Naive thymus-derived CD4-positive, alpha-beta T cell (primary cell): Measurements from ENCODE around the gene CABP4. TPM values are rescaled to one million over a fixed set of nuclear protein-coding genes. Genes with fewer than 3 reads are reported as not detected.

Experiments
- ATAC-seq: fragments of 150-1000 bp; cut with Tn5 transposase; 2 replicates; pipeline ENCODE4 v1.10.0; 2021; ENCODE audit warnings: mild to moderate bottlenecking, moderate library complexity
- CTCF ChIA-PET: fragments of 350-600 bp; sonication (Branson Sonifier 250); formaldehyde crosslinking; loops from one replicate; lab custom pipeline; 2021; ENCODE audit warnings: antibody characterized with exemption; lab: Charles Lee
- POLR2A ChIA-PET: fragments of 350-600 bp; sonication (Branson Sonifier 250); formaldehyde crosslinking; loops from one replicate; lab custom pipeline; 2021; ENCODE audit warnings: antibody characterized with exemption, inconsistent platforms; lab: Charles Lee
- DNase-seq, 9 donors: peaks; one replicate each; pipeline versions ENCODE4 v3.0.0 to v3.0.0-alpha.2; 2020 to 2022; ENCODE audit warnings: mixed read lengths in 1 of 9
- H3K27ac ChIP-seq: one replicate; pipeline ENCODE4 v1.7.0; 2013; ENCODE audit warnings: mild to moderate bottlenecking, low read depth, low read length, moderate library complexity
- H3K27me3 ChIP-seq, 2 donors: one replicate each; pipeline ENCODE4 v1.7.0; 2013; ENCODE audit warnings: low read length in 2 of 2, mild to moderate bottlenecking in 2 of 2, moderate library complexity in 2 of 2; ENCODE audit not compliant: control insufficient read depth in 2 of 2, insufficient read depth in 2 of 2
- H3K36me3 ChIP-seq, 3 experiments: 1 replicate in 2 of 3; 2 replicates in 1 of 3; pipeline ENCODE4 v1.7.0; 2013; ENCODE audit warnings: low read length in 3 of 3, mild to moderate bottlenecking in 3 of 3, moderate library complexity in 1 of 3; ENCODE audit not compliant: insufficient read depth in 3 of 3, control insufficient read depth in 2 of 3
- H3K4me1 ChIP-seq, 2 donors: one replicate each; pipeline ENCODE4 v1.7.0; 2013; ENCODE audit warnings: low read length in 2 of 2, mild to moderate bottlenecking in 2 of 2, moderate library complexity in 1 of 2; ENCODE audit not compliant: control insufficient read depth in 2 of 2, insufficient read depth in 2 of 2
- H3K4me3 ChIP-seq: 2 replicates; pipeline ENCODE4 v1.7.0; 2013; ENCODE audit warnings: mild to moderate bottlenecking, low read length
- H3K9me3 ChIP-seq, 3 experiments: 1 replicate in 2 of 3; 2 replicates in 1 of 3; pipeline ENCODE4 v1.7.0; 2013; ENCODE audit warnings: low read length in 3 of 3; ENCODE audit not compliant: control insufficient read depth in 2 of 3
- H3K27ac Mint-ChIP-seq, 9 donors: one replicate each; pipeline ENCODE4 v1.8.0; 2020 to 2022; ENCODE audit warnings: mixed read lengths in 9 of 9, mild to moderate bottlenecking in 8 of 9, moderate library complexity in 5 of 9, inconsistent platforms in 2 of 9
- H3K27me3 Mint-ChIP-seq, 5 donors: one replicate each; pipeline ENCODE4 v1.8.0; 2021 to 2022; ENCODE audit warnings: mixed read lengths in 5 of 5, mild to moderate bottlenecking in 1 of 5
- H3K36me3 Mint-ChIP-seq, 5 donors: one replicate each; pipeline ENCODE4 v1.8.0; 2020 to 2022; ENCODE audit warnings: mixed read lengths in 5 of 5, mild to moderate bottlenecking in 3 of 5, inconsistent platforms in 1 of 5
- H3K4me1 Mint-ChIP-seq, 7 donors: one replicate each; pipeline ENCODE4 v1.8.0; 2020 to 2022; ENCODE audit warnings: mixed read lengths in 7 of 7, mild to moderate bottlenecking in 3 of 7, inconsistent platforms in 1 of 7
- H3K4me3 Mint-ChIP-seq, 10 donors: one replicate each; pipeline ENCODE4 v1.8.0; 2020 to 2022; ENCODE audit warnings: mild to moderate bottlenecking in 10 of 10, mixed read lengths in 10 of 10, moderate library complexity in 6 of 10, inconsistent platforms in 2 of 10
- H3K9me3 Mint-ChIP-seq, 11 donors: one replicate each; pipeline ENCODE4 v1.8.0; 2020 to 2022; ENCODE audit warnings: mixed read lengths in 11 of 11, mild to moderate bottlenecking in 4 of 11, inconsistent platforms in 1 of 11, moderate library complexity in 1 of 11
- intact Hi-C, 2 donors: fragments of 100-400 bp; cut with micrococcal nuclease; formaldehyde crosslinking; loops; one replicate each; pipeline ENCODE4 v1.15.1; 2023
- polyA plus RNA-seq, 2 donors: library from polyadenylated mRNA; unstranded; fragments of 300-500 nt; fragmentation: Illumina TruSeq; gene quantifications; one replicate each; pipeline ENCODE4 v1.2.3, GENCODE V29; 2021
- total RNA-seq, 6 experiments: library from RNA in 5 of 6; stranded (reverse) in 5 of 6; gene quantifications; 1 replicate in 5 of 6; 2 replicates in 1 of 6; pipeline ENCODE4 v1.2.3 and lab custom pipeline; 2021 to 2026

CABP4 gene
- total and polyA plus RNA-seq, 7 experiments from 2014 or later: 1.2 to 17.1 (median 2.9) TPM

DNA sequence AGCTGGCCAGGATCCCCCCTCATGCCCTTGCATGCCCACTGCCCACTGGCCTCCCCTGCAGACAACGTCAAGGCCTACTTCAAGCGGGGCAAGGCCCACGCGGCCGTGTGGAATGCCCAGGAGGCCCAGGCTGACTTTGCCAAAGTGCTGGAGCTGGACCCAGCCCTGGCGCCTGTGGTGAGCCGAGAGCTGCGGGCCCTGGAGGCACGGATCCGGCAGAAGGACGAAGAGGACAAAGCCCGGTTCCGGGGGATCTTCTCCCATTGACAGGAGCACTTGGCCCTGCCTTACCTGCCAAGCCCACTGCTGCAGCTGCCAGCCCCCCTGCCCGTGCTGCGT, 35.5 kb downstream of the CABP4 start:
- peak overlapping the region in 2 of 9 donors; percentile 81 to 82 for H3K27ac Mint-ChIP-seq
- H3K9me3 Mint-ChIP-seq: peaks cover 0 to 2% (median 0%) of the 10 kb centered on the region in 11 donors
- Histone ChIP-seq H3K27ac (no peak overlapping the region), H3K9me3 (no peaks in the 10 kb centered on the region), H3K4me3 (no peak overlapping the region), H3K4me1 (peaks cover 19 to 20% of the 10 kb centered on the region in 2 donors), H3K36me3 (peaks cover 8 to 90% (median 28%) of the 10 kb centered on the region in 3 experiments), H3K27me3 (no peaks in the 10 kb centered on the region)
- ChIA-PET POLR2A (interaction anchor here (0.8 to 1.9 kb wide), 7 partner anchors 8 to 138 kb away, joined by 3 to 5 read pairs (median 3); partner anchors contain the start of genes AIP, POLD4 and TMEM134), CTCF (interaction anchor here (1.3 kb wide), 1 partner anchor 145 kb away, joined by 3 read pairs; no protein-coding TSS in a partner anchor)
- H3K36me3 Mint-ChIP-seq: peaks cover 10 to 34% (median 19%) of the 10 kb centered on the region in 5 donors
- intact Hi-C loops: no loop called here
- H3K27me3 Mint-ChIP-seq: no peaks in the 10 kb centered on the region
- ATAC-seq (no peak), DNase-seq (no peak)
- H3K4me3 Mint-ChIP-seq: no peak overlapping the region
- peaks cover 21 to 37% (median 31%) of the 10 kb centered on the region in 7 donors for H3K4me1 Mint-ChIP-seq

DNA sequence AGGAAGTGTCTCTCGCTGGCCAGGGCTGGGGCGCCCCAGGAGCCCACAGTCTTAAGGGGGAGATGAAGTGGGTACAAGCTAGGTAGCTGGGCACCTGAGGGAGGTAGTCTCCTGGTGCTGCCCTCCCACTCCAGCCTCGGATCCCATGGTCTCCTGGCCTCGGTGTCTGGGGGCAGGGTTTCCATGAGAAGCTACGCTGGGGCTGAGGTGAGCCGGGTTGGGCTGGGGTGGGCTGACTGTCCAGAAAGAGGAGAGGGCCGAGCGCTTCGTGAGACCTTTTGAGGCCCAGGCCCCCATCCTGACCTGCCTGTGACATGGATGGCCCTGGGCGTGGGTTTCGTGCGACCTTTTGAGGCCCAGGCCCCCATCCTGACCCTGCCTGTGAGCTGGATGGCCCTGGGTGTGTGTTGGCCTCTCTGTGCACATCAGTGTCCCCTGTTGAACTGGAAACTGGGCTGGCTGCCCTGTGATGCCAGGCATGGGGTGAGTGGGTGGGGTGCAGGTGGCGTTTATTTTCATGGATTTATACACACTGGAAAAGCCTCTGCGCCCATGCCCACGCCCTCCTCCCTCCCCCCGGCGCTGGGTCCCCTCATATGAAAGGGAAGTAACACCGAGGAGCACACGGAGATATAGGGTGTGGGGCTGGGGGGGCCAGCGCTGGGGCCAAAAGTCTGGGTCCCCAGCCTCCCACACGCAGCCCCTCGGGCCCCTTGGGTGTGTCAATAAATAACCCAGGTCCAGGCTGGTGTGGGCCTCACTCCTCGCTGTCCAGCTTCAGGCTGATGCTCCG, 36.3 kb downstream of the CABP4 start:
- Mint-ChIP-seq H3K36me3 (peaks cover 10 to 27% (median 15%) of the 10 kb centered on the region in 5 donors), H3K4me1 (peaks cover 15 to 29% (median 23%) of the 10 kb centered on the region in 7 donors)
- CTCF ChIA-PET: interaction anchor here (1.3 kb wide), 1 partner anchor 146 kb away, joined by 3 read pairs; no protein-coding TSS in a partner anchor

DNA sequence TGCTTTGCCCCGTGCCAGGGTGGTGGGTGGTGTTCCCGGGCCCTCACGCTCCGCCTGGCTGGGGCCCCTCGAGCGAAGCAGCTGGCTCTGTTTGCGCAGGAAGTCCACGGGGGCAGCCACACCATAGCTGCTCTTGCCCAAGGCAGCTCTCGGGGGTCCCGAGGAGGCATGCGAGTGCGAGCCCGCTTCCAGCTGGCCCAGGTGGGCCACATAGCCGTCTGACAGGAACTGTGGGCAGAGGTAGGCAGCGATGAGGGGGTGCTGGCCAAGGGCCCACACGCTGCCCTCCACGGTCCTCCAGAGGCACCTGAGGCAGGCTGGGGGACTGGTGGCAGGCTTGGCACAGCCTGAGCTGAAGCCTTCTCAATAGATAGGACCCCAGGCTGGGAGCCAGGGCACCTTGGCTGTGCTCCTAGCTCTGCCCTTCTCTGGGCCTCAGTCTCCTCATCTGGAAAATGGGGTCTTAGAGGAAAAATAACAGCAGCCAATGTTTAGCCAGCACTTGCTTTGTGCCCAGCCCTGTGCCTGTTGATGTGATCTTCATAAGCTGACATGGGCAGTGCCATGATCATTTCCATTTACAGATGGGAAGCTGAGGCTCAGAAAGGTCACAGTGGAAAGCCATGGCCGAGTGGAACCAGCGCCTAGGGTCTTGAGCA, 37.0 kb downstream of the CABP4 start:
- Mint-ChIP-seq H3K4me3 (no peak overlapping the region), H3K27me3 (no peaks in the 10 kb centered on the region), H3K9me3 (peaks cover 0 to 2% (median 0%) of the 10 kb centered on the region in 11 donors), H3K27ac (no peak overlapping the region), H3K4me1 (peaks cover 14 to 22% (median 19%) of the 10 kb centered on the region in 7 donors), H3K36me3 (peaks cover 10 to 24% (median 15%) of the 10 kb centered on the region in 5 donors)
- intact Hi-C loops: no loop called here
- ChIA-PET POLR2A (interaction anchor here (0.8 to 2.2 kb wide), 9 partner anchors 8 to 100 kb away, joined by 3 to 9 read pairs (median 4); partner anchors contain the start of genes AIP and RAD9A), CTCF (no interaction called here)
- no peak for DNase-seq
- peaks cover 4 to 5% of the 10 kb centered on the region in 2 donors for H3K4me1 ChIP-seq
- peak overlapping the region; percentile 21 for H3K27ac ChIP-seq
- peaks cover 8 to 95% (median 24%) of the 10 kb centered on the region in 3 experiments for H3K36me3 ChIP-seq
- H3K9me3 ChIP-seq: no peaks in the 10 kb centered on the region
- H3K4me3 ChIP-seq: no peak overlapping the region
- ATAC-seq: no peak
- no peaks in the 10 kb centered on the region for H3K27me3 ChIP-seq

More for the DNA sequence above, 36.3 kb downstream of the CABP4 start:
- intact Hi-C loops: no loop called here
- no peak for ATAC-seq
- Histone ChIP-seq H3K27ac (no peak overlapping the region), H3K27me3 (no peaks in the 10 kb centered on the region), H3K4me1 (peaks cover 11 to 12% of the 10 kb centered on the region in 2 donors), H3K9me3 (no peaks in the 10 kb centered on the region), H3K36me3 (peaks cover 8 to 97% (median 28%) of the 10 kb centered on the region in 3 experiments), H3K4me3 (no peak overlapping the region)
- peaks cover 0 to 2% (median 0%) of the 10 kb centered on the region in 11 donors for H3K9me3 Mint-ChIP-seq
- POLR2A ChIA-PET: interaction anchor here (0.8 to 1.9 kb wide), 9 partner anchors 8 to 99 kb away, joined by 3 to 5 read pairs (median 3); partner anchors contain the start of genes AIP, PPP1CA, RAD9A and TMEM134
- no peaks in the 10 kb centered on the region for H3K27me3 Mint-ChIP-seq
- no peak for DNase-seq
- H3K27ac Mint-ChIP-seq: peak overlapping the region in 2 of 9 donors; percentile 38 to 82
- no peak overlapping the region for H3K4me3 Mint-ChIP-seq

GRCh38 chr11:67492801-67493547, 37.8 kb downstream of the CABP4 start:
- Histone ChIP-seq H3K27ac (no peak overlapping the region), H3K36me3 (peaks cover 5 to 96% (median 22%) of the 10 kb centered on the region in 3 experiments), H3K4me1 (peaks cover 3% of the 10 kb centered on the region in 2 donors), H3K4me3 (no peak overlapping the region), H3K27me3 (no peaks in the 10 kb centered on the region), H3K9me3 (no peaks in the 10 kb centered on the region)
- intact Hi-C loops: no loop called here
- H3K4me1 Mint-ChIP-seq: peaks cover 7 to 14% (median 11%) of the 10 kb centered on the region in 7 donors
- CTCF ChIA-PET: no interaction called here
- peaks cover 6 to 17% (median 8%) of the 10 kb centered on the region in 5 donors for H3K36me3 Mint-ChIP-seq
- H3K27ac Mint-ChIP-seq: peak overlapping the region in 2 of 9 donors; percentile 3 to 69
- DNase-seq: no peak
- no peaks in the 10 kb centered on the region for H3K27me3 Mint-ChIP-seq
- POLR2A ChIA-PET: interaction anchor here (0.8 to 2.2 kb wide), 6 partner anchors 8 to 25 kb away, joined by 3 to 9 read pairs (median 4); partner anchors contain the start of gene AIP
- no peak overlapping the region for H3K4me3 Mint-ChIP-seq
- peaks cover 0 to 2% (median 0%) of the 10 kb centered on the region in 11 donors for H3K9me3 Mint-ChIP-seq
- peak; percentile 28 for ATAC-seq

GRCh38 chr11:67493548-67494370, 38.6 kb downstream of the CABP4 start:
- DNase-seq: no peak
- H3K9me3 Mint-ChIP-seq: peaks cover 0 to 2% (median 0%) of the 10 kb centered on the region in 11 donors
- no peak overlapping the region for H3K4me3 ChIP-seq
- ChIA-PET CTCF (no interaction called here), POLR2A (interaction anchor here (1.2 to 2.2 kb wide), 4 partner anchors 8 to 24 kb away, joined by 3 to 9 read pairs (median 5); no protein-coding TSS in a partner anchor)
- H3K27me3 ChIP-seq: no peaks in the 10 kb centered on the region
- H3K36me3 Mint-ChIP-seq: peaks cover 4 to 15% (median 5%) of the 10 kb centered on the region in 5 donors
- no peak overlapping the region for H3K27ac ChIP-seq
- no peak for ATAC-seq
- no peaks in the 10 kb centered on the region for H3K4me1 ChIP-seq
- H3K9me3 ChIP-seq: no peaks in the 10 kb centered on the region
- H3K4me1 Mint-ChIP-seq: peaks cover 4 to 9% (median 6%) of the 10 kb centered on the region in 7 donors
- no peaks in the 10 kb centered on the region for H3K27me3 Mint-ChIP-seq
- no peak overlapping the region for H3K4me3 Mint-ChIP-seq
- intact Hi-C loops: no loop called here
- H3K27ac Mint-ChIP-seq: peak overlapping the region in 1 of 9 donors; percentile 25
- H3K36me3 ChIP-seq: peaks cover 4 to 96% (median 20%) of the 10 kb centered on the region in 3 experiments
